ENCODE measurements around the gene PRSS57. TPM values are rescaled to one million over a fixed set of nuclear protein-coding genes. Genes with fewer than 3 reads are reported as not detected.

PRSS57 gene
- total RNA-seq, 1 experiment from 2014 or later = not detected

DNA sequence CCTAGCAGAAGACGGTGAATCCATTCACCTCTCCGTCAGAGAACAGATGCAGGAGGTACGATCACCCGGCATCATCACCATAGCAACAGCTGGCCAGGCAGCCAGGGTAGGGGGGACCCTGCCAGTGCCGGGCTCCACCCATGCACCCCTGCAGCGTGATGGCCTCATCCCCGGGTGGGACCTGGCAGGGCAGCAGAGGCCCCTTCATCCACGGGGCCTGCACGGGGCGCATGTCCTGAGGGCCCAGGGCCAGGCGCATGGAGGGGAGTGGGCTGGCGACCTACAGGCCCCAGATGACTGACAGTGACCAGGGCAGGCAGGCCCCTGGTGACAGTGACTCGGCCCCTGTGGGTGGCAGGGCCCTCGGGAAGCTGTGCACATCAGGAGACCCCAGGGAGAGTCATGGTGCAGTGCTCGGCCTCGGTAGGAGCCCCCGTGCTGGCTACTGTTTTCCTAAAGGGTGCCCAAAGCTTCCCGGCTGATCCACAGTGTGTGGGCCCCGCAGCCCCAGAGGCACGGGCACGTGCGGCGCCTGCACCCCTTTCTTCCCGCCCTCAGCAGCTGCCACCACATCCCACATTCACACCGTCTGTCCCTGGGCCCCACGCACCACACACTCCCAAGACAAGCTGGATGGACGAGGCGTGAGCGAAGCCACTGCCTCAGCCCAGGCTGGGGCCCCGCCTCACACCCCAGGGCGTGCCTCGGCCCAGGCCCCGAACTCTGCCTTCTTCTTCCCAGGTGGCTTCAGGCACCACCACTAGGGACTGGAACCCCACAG, 37.0 kb downstream of the PRSS57 start:
- H3K4me1 ChIP-seq (ENCODE audit: insufficient read depth, low read length) = peaks cover 8% of the 10 kb centered on the region
- intact Hi-C loops (cut with micrococcal nuclease) = no loop called here
- H3K27me3 ChIP-seq (ENCODE audit: low read length) = no peaks in the 10 kb centered on the region
- ATAC-seq (no peak), DNase-seq (no peak)
- no peak overlapping the region for H3K4me2 ChIP-seq (ENCODE audit: low read length)
- no peak overlapping the region for H2AFZ ChIP-seq (ENCODE audit: low read length)
- H4K20me1 ChIP-seq (ENCODE audit: low read length) = peaks cover 50% of the 10 kb centered on the region
- H3K9me2 ChIP-seq (replicated peaks; ENCODE audit: low read length) = no peaks in the 10 kb centered on the region
- TF ChIP-seq EZH2phosphoT487 (IDR thresholded peaks at IDR 0.05; ENCODE audit: borderline replicate concordance, low read length) (no peak), EZH2 (IDR thresholded peaks at IDR 0.05; ENCODE audit: low read length, unreplicated experiment) (no peak)
- TF ChIP-seq, protein P1, sequence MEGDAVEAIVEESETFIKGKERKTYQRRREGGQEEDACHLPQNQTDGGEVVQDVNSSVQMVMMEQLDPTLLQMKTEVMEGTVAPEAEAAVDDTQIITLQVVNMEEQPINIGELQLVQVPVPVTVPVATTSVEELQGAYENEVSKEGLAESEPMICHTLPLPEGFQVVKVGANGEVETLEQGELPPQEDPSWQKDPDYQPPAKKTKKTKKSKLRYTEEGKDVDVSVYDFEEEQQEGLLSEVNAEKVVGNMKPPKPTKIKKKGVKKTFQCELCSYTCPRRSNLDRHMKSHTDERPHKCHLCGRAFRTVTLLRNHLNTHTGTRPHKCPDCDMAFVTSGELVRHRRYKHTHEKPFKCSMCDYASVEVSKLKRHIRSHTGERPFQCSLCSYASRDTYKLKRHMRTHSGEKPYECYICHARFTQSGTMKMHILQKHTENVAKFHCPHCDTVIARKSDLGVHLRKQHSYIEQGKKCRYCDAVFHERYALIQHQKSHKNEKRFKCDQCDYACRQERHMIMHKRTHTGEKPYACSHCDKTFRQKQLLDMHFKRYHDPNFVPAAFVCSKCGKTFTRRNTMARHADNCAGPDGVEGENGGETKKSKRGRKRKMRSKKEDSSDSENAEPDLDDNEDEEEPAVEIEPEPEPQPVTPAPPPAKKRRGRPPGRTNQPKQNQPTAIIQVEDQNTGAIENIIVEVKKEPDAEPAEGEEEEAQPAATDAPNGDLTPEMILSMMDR (conservative IDR thresholded peaks at IDR 0.05; ENCODE audit: low read depth, low read length) = no peak
- no peaks in the 10 kb centered on the region for H3K9me3 ChIP-seq (ENCODE audit: low read length)
- peaks cover 95% of the 10 kb centered on the region for H3K79me2 ChIP-seq (ENCODE audit: low read length)
- no peak overlapping the region for H3K27ac ChIP-seq (ENCODE audit: low read length)
- CTCF ChIA-PET = no interaction called here
- BruUV-seq (replicated peaks) = no TSS peak
- no peak overlapping the region for H3K9ac ChIP-seq (ENCODE audit: low read length)
- no peaks in the 10 kb centered on the region for H3F3A ChIP-seq (ENCODE audit: low read length, unreplicated experiment)
- H3K36me3 ChIP-seq (ENCODE audit: low read depth, low read length) = no peaks in the 10 kb centered on the region
- POLR2A ChIA-PET (ENCODE audit: unreplicated experiment) = no interaction called here
- H3K4me3 ChIP-seq (ENCODE audit: low read length) = no peak overlapping the region

DNA sequence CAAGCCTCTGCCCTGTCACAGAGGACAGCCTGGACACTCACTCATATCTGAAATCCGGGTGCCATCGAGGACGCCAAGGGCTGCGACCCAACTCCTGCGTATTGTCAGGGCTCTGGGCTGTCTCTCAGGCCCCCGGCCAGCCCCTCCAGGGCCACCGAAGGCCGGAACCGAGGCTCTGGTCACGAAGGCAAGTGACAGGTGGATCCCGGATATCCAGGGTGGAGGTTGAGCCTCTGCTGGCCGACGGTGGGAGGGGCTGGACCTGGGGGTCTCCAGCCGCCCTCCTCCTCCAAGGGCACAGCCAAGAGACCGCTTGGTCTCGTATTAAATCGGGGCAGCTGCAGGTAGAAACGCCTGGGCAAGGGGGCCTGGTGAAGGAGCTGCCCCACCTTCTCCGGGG, 37.6 kb downstream of the PRSS57 start:
- no peaks in the 10 kb centered on the region for H3K9me2 ChIP-seq (replicated peaks; ENCODE audit: low read length)
- no TSS peak for BruUV-seq (replicated peaks)
- H3K4me3 ChIP-seq (ENCODE audit: low read length) = no peak overlapping the region
- no peak for ATAC-seq
- H3K4me2 ChIP-seq (ENCODE audit: low read length) = no peak overlapping the region
- no peaks in the 10 kb centered on the region for H3K36me3 ChIP-seq (ENCODE audit: low read depth, low read length)
- H2AFZ ChIP-seq (ENCODE audit: low read length) = no peak overlapping the region
- intact Hi-C loops (cut with micrococcal nuclease) = no loop called here
- no peak for DNase-seq
- TF ChIP-seq, protein P1 (conservative IDR thresholded peaks at IDR 0.05; ENCODE audit: low read depth, low read length) = no peak
- TF ChIP-seq EZH2 (IDR thresholded peaks at IDR 0.05; ENCODE audit: low read length, unreplicated experiment) (no peak), EZH2phosphoT487 (IDR thresholded peaks at IDR 0.05; ENCODE audit: borderline replicate concordance, low read length) (no peak)
- H3K79me2 ChIP-seq (ENCODE audit: low read length) = peaks cover 98% of the 10 kb centered on the region
- H4K20me1 ChIP-seq (ENCODE audit: low read length) = peaks cover 50% of the 10 kb centered on the region
- no peak overlapping the region for H3K9ac ChIP-seq (ENCODE audit: low read length)
- ChIA-PET POLR2A (ENCODE audit: unreplicated experiment) (no interaction called here), CTCF (no interaction called here)
- H3K27ac ChIP-seq (ENCODE audit: low read length) = no peak overlapping the region
- H3F3A ChIP-seq (ENCODE audit: low read length, unreplicated experiment) = no peaks in the 10 kb centered on the region
- no peaks in the 10 kb centered on the region for H3K27me3 ChIP-seq (ENCODE audit: low read length)
- peaks cover 8% of the 10 kb centered on the region for H3K4me1 ChIP-seq (ENCODE audit: insufficient read depth, low read length)
- H3K9me3 ChIP-seq (ENCODE audit: low read length) = no peaks in the 10 kb centered on the region

Measured in PC-3 (cell line).